H1 (cell line): Measurements from ENCODE around the gene ACE. TPM values are rescaled to one million over a fixed set of nuclear protein-coding genes. Genes with fewer than 3 reads are reported as not detected.

Experiments used
- CHD7 ChIP-seq: fragments of 300-600 bp; sonication (generic); IDR thresholded peaks from 2 replicates; pipeline ENCODE4 v1.7.1; 2012; ENCODE audit warnings: low read length, moderate library complexity, mild to moderate bottlenecking, inconsistent platforms; ENCODE audit not compliant: insufficient replicate concordance
- CTCF ChIP-seq, 3 experiments: IDR thresholded peaks; 1 replicate in 2 of 3; 2 replicates in 1 of 3; pipeline versions ENCODE4 v1.5.1 to v1.6.1; 2011; ENCODE audit warnings: low read length in 3 of 3, mild to moderate bottlenecking in 3 of 3, inconsistent platforms in 2 of 3, low read depth in 1 of 3, moderate library complexity in 1 of 3; ENCODE audit not compliant: insufficient read depth in 1 of 3; ENCODE audit errors: control extremely low read depth in 1 of 3
- EZH2 ChIP-seq: fragments of 200-600 bp; sonication (generic); IDR thresholded peaks from 2 replicates; pipeline ENCODE4 v1.7.1; 2012; ENCODE audit warnings: low read depth, mild to moderate bottlenecking, moderate library complexity, low read length, inconsistent platforms; ENCODE audit not compliant: severe bottlenecking
- KDM5A ChIP-seq: fragments of 200-600 bp; IDR thresholded peaks from 2 replicates; pipeline ENCODE4 v1.7.1; 2012; ENCODE audit warnings: mild to moderate bottlenecking, low read length, inconsistent platforms, mixed read lengths
- POLR2AphosphoS5 ChIP-seq: IDR thresholded peaks from 2 replicates; pipeline ENCODE4 v1.6.1; 2011; ENCODE audit warnings: low read depth, low read length
- SP4 ChIP-seq: IDR thresholded peaks from 2 replicates; pipeline ENCODE4 v1.6.1; 2012; ENCODE audit warnings: low read length, inconsistent platforms
- SUZ12 ChIP-seq: fragments of 200-600 bp; sonication (generic); IDR thresholded peaks from 2 replicates; pipeline ENCODE4 v1.6.1; 2012; ENCODE audit warnings: mild to moderate bottlenecking, inconsistent platforms, low read length, moderate library complexity, mixed read lengths
- ZNF274 ChIP-seq: IDR thresholded peaks from 2 replicates; pipeline ENCODE4 v1.7.0; 2012; ENCODE audit warnings: low read length, borderline replicate concordance; ENCODE audit errors: extremely low read depth
- polyA plus RNA-seq, 7 experiments: library from polyadenylated mRNA; depleted of rRNA in 3 of 7; stranded (reverse) in 5 of 7; unstranded in 2 of 7; fragments of >200 nt in 5 of 7; fragments of 200-250 nt in 2 of 7; gene quantifications; 1 replicate in 5 of 7; 2 replicates in 1 of 7; 4 replicates in 1 of 7; pipeline versions ENCODE4 v1.2.1 to v1.2.3, GENCODE V29; 2011 to 2013; ENCODE audit warnings: missing spikeins in 2 of 7, mixed read lengths in 2 of 7
- total RNA-seq: library from RNA; stranded (reverse); fragmentation: NEBNext Ultra II Directional; extraction: Animal tissue kit (Norgen Biotek cat#: 25700); gene quantifications from 2 replicates; pipeline ENCODE4 v1.2.1, GENCODE V29; 2021

The ACE gene
- total and polyA plus RNA-seq, 2 of the 8 experiments (the other 6 are each of a cell fraction or from before 2014, with no cell fraction given) = 2.5 to 5.5 TPM

GRCh38 chr17:63483038-63483437 is 6.2 kb downstream of the ACE start (continued):
- no peak for TF ChIP-seq CHD7
- no peak for TF ChIP-seq CTCF (IDR thresholded peaks at IDR 0.05; ENCODE audit: control extremely low read depth in 1 of 3, insufficient read depth in 1 of 3, low read depth in 1 of 3, low read length in 3 of 3)
- no peak for TF ChIP-seq KDM5A
- no peak for TF ChIP-seq SP4
- no peak for TF ChIP-seq SUZ12
- TF ChIP-seq EZH2 = no peak
- no peak for TF ChIP-seq ZNF274
- no peak for TF ChIP-seq POLR2AphosphoS5
